B cell (primary cell): ENCODE data around the gene CCNG2. TPM values are rescaled to one million over a fixed set of nuclear protein-coding genes. Genes with fewer than 3 reads are reported as not detected.

ENCODE experiments used
- ATAC-seq: fragments of 200-7000 bp; cut with Tn5 transposase; one replicate; pipeline ENCODE4 v1.10.0; 2021; ENCODE audit warnings: low read depth, mild to moderate bottlenecking, moderate number of reproducible peaks, moderate library complexity
- CTCF ChIA-PET: fragments of 350-600 bp; sonication (Branson Sonifier 250); formaldehyde crosslinking; loops from one replicate; lab custom pipeline; 2021; ENCODE audit warnings: antibody characterized with exemption, inconsistent platforms; lab: Charles Lee
- POLR2A ChIA-PET: fragments of 350-600 bp; sonication (Branson Sonifier 250); formaldehyde crosslinking; loops from one replicate; lab custom pipeline; 2021; ENCODE audit warnings: antibody characterized with exemption; lab: Charles Lee
- DNase-seq: peaks from one replicate; pipeline ENCODE4 v3.0.0; 2013
- H2AFZ ChIP-seq: 2 replicates; pipeline ENCODE4 v1.6.1; 2012; ENCODE audit warnings: mild to moderate bottlenecking, low read depth, low read length; ENCODE audit not compliant: insufficient read depth, poor library complexity, severe bottlenecking
- H3K27ac ChIP-seq, 2 donors: 1 replicate in 1 of 2; 2 replicates in 1 of 2; pipeline ENCODE4 v1.5.1; 2012 to 2013; ENCODE audit warnings: low read length in 2 of 2, mild to moderate bottlenecking in 2 of 2, moderate library complexity in 1 of 2
- H3K27me3 ChIP-seq, 4 experiments: fragments of 200-600 bp in 1 of 4; sonication (generic) in 1 of 4; replicated peaks in 1 of 4; 1 replicate in 2 of 4; 2 replicates in 2 of 4; pipeline versions ENCODE4 v1.6.1 to v1.7.0; 2013 to 2016; ENCODE audit warnings: low read length in 3 of 4, mild to moderate bottlenecking in 2 of 4, mixed read lengths in 1 of 4, moderate library complexity in 1 of 4; ENCODE audit not compliant: insufficient read depth in 4 of 4, control insufficient read depth in 3 of 4; ENCODE audit errors: control extremely low read depth in 1 of 4
- H3K36me3 ChIP-seq, 2 experiments: replicated peaks in 1 of 2; 1 replicate in 1 of 2; 2 replicates in 1 of 2; pipeline versions ENCODE4 v1.6.1 to v1.7.1; 2013; ENCODE audit warnings: low read length in 1 of 2; ENCODE audit not compliant: insufficient read depth in 2 of 2, control insufficient read depth in 1 of 2; ENCODE audit errors: control extremely low read depth in 1 of 2, extremely low read depth in 1 of 2
- H3K4me1 ChIP-seq, 2 donors: fragments of 200-600 bp in 1 of 2; sonication (generic) in 1 of 2; 1 replicate in 1 of 2; 2 replicates in 1 of 2; pipeline versions ENCODE4 v1.5.1 to v1.6.1; 2013 to 2017; ENCODE audit warnings: low read length in 2 of 2; ENCODE audit not compliant: control insufficient read depth in 2 of 2, insufficient read depth in 2 of 2
- H3K4me2 ChIP-seq: replicated peaks from 2 replicates; pipeline ENCODE3; 2012; ENCODE audit warnings: mild to moderate bottlenecking, low read depth, low read length; ENCODE audit not compliant: poor library complexity, severe bottlenecking
- H3K4me3 ChIP-seq, 5 experiments: fragments of 200-600 bp in 1 of 5; sonication (generic) in 1 of 5; 1 replicate in 3 of 5; 2 replicates in 2 of 5; pipeline versions ENCODE4 v1.5.1 to v1.7.0; 2011 to 2016; ENCODE audit warnings: low read length in 4 of 5, mild to moderate bottlenecking in 4 of 5, low read depth in 2 of 5, control low read depth in 1 of 5, moderate library complexity in 1 of 5; ENCODE audit not compliant: insufficient read depth in 1 of 5; ENCODE audit errors: control extremely low read depth in 1 of 5, extremely low read depth in 1 of 5
- H3K79me2 ChIP-seq: fragments of 200-600 bp; sonication (generic); one replicate; pipeline ENCODE4 v1.6.0; 2016; ENCODE audit warnings: low read length; ENCODE audit not compliant: control insufficient read depth, insufficient read depth
- H3K9ac ChIP-seq: fragments of 200-600 bp; sonication (generic); 2 replicates; pipeline ENCODE4 v1.6.1; 2017; ENCODE audit warnings: mild to moderate bottlenecking, low read length, moderate library complexity
- H3K9me3 ChIP-seq, 3 donors: one replicate each; pipeline versions ENCODE4 v1.6.1 to v1.7.1; 2013; ENCODE audit warnings: low read length in 2 of 3; ENCODE audit not compliant: control insufficient read depth in 2 of 3, insufficient read depth in 1 of 3; ENCODE audit errors: control extremely low read depth in 1 of 3
- H4K20me1 ChIP-seq: 2 replicates; pipeline ENCODE4 v1.6.0; 2012; ENCODE audit warnings: mild to moderate bottlenecking, low read length; ENCODE audit not compliant: insufficient read depth, control insufficient read depth, poor library complexity, severe bottlenecking
- H3K27ac Mint-ChIP-seq: one replicate; pipeline ENCODE4 v1.8.0; 2021; ENCODE audit warnings: mixed read lengths
- H3K27me3 Mint-ChIP-seq: one replicate; pipeline ENCODE4 v1.8.0; 2021; ENCODE audit warnings: mixed read lengths
- H3K4me1 Mint-ChIP-seq: one replicate; pipeline ENCODE4 v1.8.0; 2021; ENCODE audit warnings: mixed read lengths
- H3K4me3 Mint-ChIP-seq: one replicate; pipeline ENCODE4 v1.8.0; 2021; ENCODE audit warnings: mixed read lengths
- H3K9me3 Mint-ChIP-seq: one replicate; pipeline ENCODE4 v1.8.0; 2022; ENCODE audit warnings: mixed read lengths; ENCODE audit not compliant: insufficient read depth
- CTCF ChIP-seq: fragments of 200-600 bp; IDR thresholded peaks from one replicate; pipeline ENCODE4 v1.8.0; 2022; ENCODE audit warnings: antibody characterized with exemption, mild to moderate bottlenecking
- EZH2 ChIP-seq: IDR thresholded peaks from 2 replicates; pipeline ENCODE4 v1.6.1; 2012; ENCODE audit warnings: borderline replicate concordance, low read depth, mild to moderate bottlenecking, moderate library complexity, low read length; ENCODE audit not compliant: insufficient read depth, poor library complexity, severe bottlenecking
- WGBS: methylation state at CpG from one replicate; pipeline ENCODE4 v1.1.5; 2013; ENCODE audit warnings: missing lambda C conversion rate; ENCODE audit not compliant: insufficient coverage; 5-methylcytosine and 5-hydroxymethylcytosine counted together
- intact Hi-C: fragments of 100-400 bp; cut with micrococcal nuclease; formaldehyde crosslinking; loops from one replicate; pipeline ENCODE4 v1.10.0; 2022
- polyA plus RNA-seq: library from polyadenylated mRNA; depleted of rRNA; stranded (reverse); fragments of >200 nt; gene quantifications from 2 replicates; pipeline ENCODE4 v1.2.3, GENCODE V29; 2012
- total RNA-seq, 2 donors: library from RNA; stranded (reverse); fragments of 120-200 nt in 1 of 2; gene quantifications; 1 replicate in 1 of 2; 2 replicates in 1 of 2; pipeline versions ENCODE4 v1.2.3 to v1.2.4, GENCODE V29; 2013 to 2022

Gene CCNG2
- total and polyA plus RNA-seq, 2 donors (not counting 1 experiment from before 2014, with no cell fraction given) = 39.9 to 71.9 TPM

DNA sequence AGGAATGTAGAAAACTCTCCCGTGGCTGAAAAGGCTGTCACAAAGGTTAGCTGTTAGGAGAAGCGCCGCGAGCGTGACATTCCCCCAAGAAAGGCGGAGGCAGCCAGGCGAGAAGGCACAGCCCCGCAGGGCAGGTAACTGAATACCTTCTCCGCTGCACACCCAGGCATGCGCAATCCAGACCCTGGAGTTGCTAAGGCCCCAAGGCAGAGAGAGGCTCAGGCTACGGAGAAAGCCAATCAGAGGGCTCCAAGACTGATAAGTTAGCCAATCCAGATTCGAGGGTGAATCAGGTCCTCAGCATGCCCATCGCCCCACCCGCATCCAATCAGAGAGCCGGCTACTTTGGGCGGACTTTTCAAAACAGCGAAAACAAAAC lies 485 bp upstream of the CCNG2 start:
- DNase-seq (peak; percentile 100), ATAC-seq (peak; percentile 83)
- Histone ChIP-seq H3K27me3 (no peaks in the 10 kb centered on the region), H2AFZ (peak overlapping the region; percentile 99), H3K9ac (peak overlapping the region; percentile 96), H3K9me3 (no peaks in the 10 kb centered on the region), H3K4me3 (peak overlapping the region; percentile 81 to 96 (median 87)), H3K79me2 (peaks cover 35% of the 10 kb centered on the region), H3K27ac (peak overlapping the region; percentile 95), H4K20me1 (peaks cover 37% of the 10 kb centered on the region), H3K4me2 (peak overlapping the region; percentile 86), H3K4me1 (peaks cover 59 to 63% of the 10 kb centered on the region in 2 donors), H3K36me3 (peaks cover 0 to 30% of the 10 kb centered on the region in 2 experiments)
- Mint-ChIP-seq H3K27me3 (no peaks in the 10 kb centered on the region), H3K4me1 (peaks cover 70% of the 10 kb centered on the region), H3K9me3 (no peaks in the 10 kb centered on the region), H3K27ac (peak overlapping the region; percentile 99), H3K4me3 (peak overlapping the region; percentile 97)
- ChIA-PET POLR2A (interaction anchor here (1.1 to 5.4 kb wide), 5 partner anchors 29 to 81 kb away, joined by 3 to 34 read pairs (median 22); partner anchors contain the start of gene CCNI), CTCF (interaction anchor here (1.5 to 9.0 kb wide), 6 partner anchors 14 to 61 kb away, joined by 4 to 106 read pairs (median 45); no protein-coding TSS in a partner anchor)
- intact Hi-C loops = loop anchor here (1.0 to 10.0 kb wide), 8 partner anchors 37 to 1781 kb away; partner anchors contain the start of genes CNOT6L, MRPL1, NUP54 and PAQR3
- TF ChIP-seq EZH2 (no peak), CTCF (no peak)
- WGBS = 0% methylated on average over 17 of the region's 17 CpGs

DNA sequence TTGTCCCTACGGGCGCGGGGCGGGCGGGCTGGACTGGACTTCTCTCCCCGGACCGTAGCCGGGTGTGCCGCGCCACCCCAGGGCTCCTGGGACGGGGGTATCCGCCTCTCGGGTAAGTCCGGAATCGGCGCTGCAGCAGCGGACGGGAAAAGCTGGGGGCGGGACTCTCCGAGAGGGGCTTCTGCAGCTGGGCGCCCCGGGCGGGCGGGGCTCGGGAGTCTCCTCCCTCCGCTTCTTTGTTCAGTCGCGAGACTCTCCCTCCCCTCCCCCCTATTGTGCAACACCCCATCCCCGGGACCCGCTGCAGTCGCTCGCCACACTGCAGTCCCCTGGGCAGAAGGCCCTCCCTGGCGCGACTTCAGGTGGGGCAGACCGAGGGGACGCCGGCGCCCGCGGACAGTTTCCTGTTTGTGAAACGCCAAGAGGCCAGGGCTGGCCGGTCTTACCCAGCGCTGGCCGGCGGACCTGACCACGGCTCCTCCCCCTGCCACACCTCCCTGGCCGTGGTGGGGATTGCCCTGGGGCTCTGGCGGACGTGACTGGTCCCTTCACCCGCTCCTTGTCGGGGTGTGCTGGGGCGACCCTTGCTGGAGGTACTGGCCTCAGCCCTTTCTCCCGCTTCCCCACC lies 966 bp downstream of the CCNG2 start:
- under 1% methylated on average over 50 of the region's 53 CpGs for WGBS
- Histone ChIP-seq H3K4me3 (peak overlapping the region; percentile 79 to 96 (median 87)), H3K9me3 (no peaks in the 10 kb centered on the region), H3K27me3 (no peaks in the 10 kb centered on the region), H3K9ac (peak overlapping the region; percentile 96), H3K27ac (peak overlapping the region; percentile 88 to 95), H3K36me3 (peaks cover 7 to 44% of the 10 kb centered on the region in 2 experiments), H3K79me2 (peaks cover 45% of the 10 kb centered on the region), H3K4me1 (peaks cover 54% of the 10 kb centered on the region in 2 donors), H3K4me2 (peak overlapping the region; percentile 86), H2AFZ (peak overlapping the region; percentile 99), H4K20me1 (peaks cover 50% of the 10 kb centered on the region)
- POLR2A ChIA-PET = interaction anchor here (0.5 to 5.4 kb wide), 13 partner anchors 31 to 662 kb away, joined by 3 to 34 read pairs (median 4); partner anchors contain the start of gene CCNI
- Mint-ChIP-seq H3K27ac (peak overlapping the region; percentile 99), H3K4me1 (peaks cover 69% of the 10 kb centered on the region), H3K27me3 (no peaks in the 10 kb centered on the region), H3K4me3 (peak overlapping the region; percentile 97), H3K9me3 (no peaks in the 10 kb centered on the region)
- CTCF ChIA-PET = interaction anchor here (0.5 to 9.0 kb wide), 10 partner anchors 12 to 320 kb away, joined by 3 to 106 read pairs (median 13); no protein-coding TSS in a partner anchor
- intact Hi-C loops = loop anchor here (1.0 to 10.0 kb wide), 9 partner anchors 45 to 1779 kb away; partner anchors contain the start of genes CNOT6L, MRPL1, NUP54 and PAQR3
- DNase-seq = peak; percentile 82
- no peak for TF ChIP-seq EZH2
- TF ChIP-seq CTCF = no peak
- ATAC-seq = peak; percentile 47
